Measurements from ENCODE around the gene ARHGAP33. TPM values are rescaled to one million over a fixed set of nuclear protein-coding genes. Genes with fewer than 3 reads are reported as not detected.

Gene ARHGAP33
- total RNA-seq, 4 donors from 2014 or later, result 0.26 to 43.4 (median 8.9) TPM

GRCh38 chr19:35760711-35761349, 14.5 kb upstream of the ARHGAP33 start:
- no peak for DNase-seq
- H3K36me3 ChIP-seq, result no peaks in the 10 kb centered on the region

GRCh38 chr19:35764432-35765315, 10.7 kb upstream of the ARHGAP33 start:
- H3K36me3 ChIP-seq, result no peaks in the 10 kb centered on the region

More at GRCh38 chr19:35760711-35761349, 14.5 kb upstream of the ARHGAP33 start:
- intact Hi-C loops (cut with DNase I; ENCODE audit: low total_unique reads), result no loop called here
- Histone ChIP-seq H3K4me1 (peaks cover 0 to 9% of the 10 kb centered on the region in 2 donors), H3K27me3 (no peaks in the 10 kb centered on the region), H3K4me3 (no peak overlapping the region), H3K27ac (no peak overlapping the region), H3K9me3 (no peaks in the 10 kb centered on the region)
- TF ChIP-seq POLR2A (IDR thresholded peaks at IDR 0.05) (no peak), CTCF (IDR thresholded peaks at IDR 0.05) (no peak)

GRCh38 chr19:35766571-35767104, 8.7 kb upstream of the ARHGAP33 start:
- TF ChIP-seq POLR2A (IDR thresholded peaks at IDR 0.05) (no peak), CTCF (IDR thresholded peaks at IDR 0.05) (no peak)
- Histone ChIP-seq H3K27ac (no peak overlapping the region), H3K4me3 (no peak overlapping the region), H3K4me1 (no peaks in the 10 kb centered on the region), H3K9me3 (no peaks in the 10 kb centered on the region), H3K36me3 (no peaks in the 10 kb centered on the region), H3K27me3 (no peaks in the 10 kb centered on the region)
- intact Hi-C loops (cut with DNase I; ENCODE audit: low total_unique reads), result no loop called here
- no peak for DNase-seq

More at GRCh38 chr19:35764432-35765315, 10.7 kb upstream of the ARHGAP33 start:
- Histone ChIP-seq H3K27ac (no peak overlapping the region), H3K9me3 (no peaks in the 10 kb centered on the region), H3K4me1 (no peaks in the 10 kb centered on the region), H3K27me3 (no peaks in the 10 kb centered on the region), H3K4me3 (no peak overlapping the region)
- TF ChIP-seq POLR2A (IDR thresholded peaks at IDR 0.05) (no peak), CTCF (IDR thresholded peaks at IDR 0.05) (no peak)
- intact Hi-C loops (cut with DNase I; ENCODE audit: low total_unique reads), result no loop called here
- no peak for DNase-seq

GRCh38 chr19:35767288-35768081, 7.9 kb upstream of the ARHGAP33 start:
- Histone ChIP-seq H3K27me3 (no peaks in the 10 kb centered on the region), H3K4me3 (no peak overlapping the region), H3K4me1 (no peaks in the 10 kb centered on the region), H3K27ac (no peak overlapping the region), H3K9me3 (no peaks in the 10 kb centered on the region), H3K36me3 (no peaks in the 10 kb centered on the region)
- intact Hi-C loops (cut with DNase I; ENCODE audit: low total_unique reads), result no loop called here
- TF ChIP-seq POLR2A (IDR thresholded peaks at IDR 0.05), result no peak
- TF ChIP-seq CTCF (IDR thresholded peaks at IDR 0.05), result no peak
- DNase-seq, result no peak
